ENCODE measurements around the gene TUBGCP5.

Gene TUBGCP5

DNA sequence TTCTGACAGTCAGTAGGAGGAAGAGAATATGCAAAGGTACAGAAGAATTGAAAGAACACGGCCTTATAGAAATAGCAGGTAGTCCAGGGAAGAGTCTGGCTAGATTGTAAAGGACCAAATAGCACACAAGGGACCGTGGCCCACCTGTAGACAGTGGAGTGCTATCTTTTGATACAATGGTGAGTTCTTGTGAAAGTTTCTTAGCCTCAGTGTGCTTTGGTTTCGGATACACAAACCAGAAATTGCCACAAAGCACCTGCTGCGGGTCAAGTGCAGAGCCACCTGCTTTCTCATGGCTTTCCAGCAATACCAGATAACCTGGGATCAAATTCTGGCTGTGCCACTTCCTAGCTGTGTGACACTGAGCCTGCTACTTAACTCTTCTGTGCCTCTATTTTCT, 36.6 kb upstream of the TUBGCP5 start:
- H3K4me1 ChIP-seq (ENCODE audit: control insufficient read depth, insufficient read depth, low read length), result no peaks in the 10 kb centered on the region; the same call in 1 of the 2 replicates
- H3K4me3 ChIP-seq (ENCODE audit: low read depth, low read length), result no peak overlapping the region
- ChIA-PET CTCF (no interaction called here), POLR2A (no interaction called here)
- H3K27ac ChIP-seq (ENCODE audit: extremely low read depth, low read depth, low read length), result no peak overlapping the region
- H3K36me3 ChIP-seq (ENCODE audit: control insufficient read depth in 2 of 2, insufficient read depth in 1 of 2, low read length in 2 of 2), result no peaks in the 10 kb centered on the region
- no peaks in the 10 kb centered on the region for H3K9me3 ChIP-seq (ENCODE audit: control insufficient read depth, insufficient read depth, low read depth, low read length)
- TF ChIP-seq, protein P1, sequence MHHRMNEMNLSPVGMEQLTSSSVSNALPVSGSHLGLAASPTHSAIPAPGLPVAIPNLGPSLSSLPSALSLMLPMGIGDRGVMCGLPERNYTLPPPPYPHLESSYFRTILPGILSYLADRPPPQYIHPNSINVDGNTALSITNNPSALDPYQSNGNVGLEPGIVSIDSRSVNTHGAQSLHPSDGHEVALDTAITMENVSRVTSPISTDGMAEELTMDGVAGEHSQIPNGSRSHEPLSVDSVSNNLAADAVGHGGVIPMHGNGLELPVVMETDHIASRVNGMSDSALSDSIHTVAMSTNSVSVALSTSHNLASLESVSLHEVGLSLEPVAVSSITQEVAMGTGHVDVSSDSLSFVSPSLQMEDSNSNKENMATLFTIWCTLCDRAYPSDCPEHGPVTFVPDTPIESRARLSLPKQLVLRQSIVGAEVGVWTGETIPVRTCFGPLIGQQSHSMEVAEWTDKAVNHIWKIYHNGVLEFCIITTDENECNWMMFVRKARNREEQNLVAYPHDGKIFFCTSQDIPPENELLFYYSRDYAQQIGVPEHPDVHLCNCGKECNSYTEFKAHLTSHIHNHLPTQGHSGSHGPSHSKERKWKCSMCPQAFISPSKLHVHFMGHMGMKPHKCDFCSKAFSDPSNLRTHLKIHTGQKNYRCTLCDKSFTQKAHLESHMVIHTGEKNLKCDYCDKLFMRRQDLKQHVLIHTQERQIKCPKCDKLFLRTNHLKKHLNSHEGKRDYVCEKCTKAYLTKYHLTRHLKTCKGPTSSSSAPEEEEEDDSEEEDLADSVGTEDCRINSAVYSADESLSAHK (tag by site-specific recombination; IDR thresholded peaks at IDR 0.05), result no peak
- TF ChIP-seq ZNF777 (tag by site-specific recombination; IDR thresholded peaks at IDR 0.05; ENCODE audit: borderline replicate concordance) (no peak), ZBTB8A (tag by site-specific recombination; IDR thresholded peaks at IDR 0.05) (no peak), KLF9 (tag by site-specific recombination; IDR thresholded peaks at IDR 0.05; ENCODE audit: low read depth) (no peak)

- Histone ChIP-seq H3K4me3 (ENCODE audit: low read depth, low read length) (no peak overlapping the region), H3K36me3 (ENCODE audit: control insufficient read depth in 2 of 2, insufficient read depth in 1 of 2, low read length in 2 of 2) (no peaks in the 10 kb centered on the region), H3K4me1 (ENCODE audit: control insufficient read depth, insufficient read depth, low read length) (no peaks in the 10 kb centered on the region; the same call in 1 of the 2 replicates), H3K27ac (ENCODE audit: extremely low read depth, low read depth, low read length) (no peak overlapping the region), H3K9me3 (ENCODE audit: control insufficient read depth, insufficient read depth, low read depth, low read length) (no peaks in the 10 kb centered on the region)
- no peak for TF ChIP-seq REPIN1 (tag by site-specific recombination; IDR thresholded peaks at IDR 0.05; ENCODE audit: low read depth)
- ChIA-PET CTCF (interaction anchor here (1.3 kb wide), 1 partner anchor 38 kb away, joined by 4 read pairs; no protein-coding TSS in a partner anchor), POLR2A (no interaction called here)
These were observed 35.3 kb upstream of the TUBGCP5 start for GRCh38 chr15:23074684-23075083.

DNA sequence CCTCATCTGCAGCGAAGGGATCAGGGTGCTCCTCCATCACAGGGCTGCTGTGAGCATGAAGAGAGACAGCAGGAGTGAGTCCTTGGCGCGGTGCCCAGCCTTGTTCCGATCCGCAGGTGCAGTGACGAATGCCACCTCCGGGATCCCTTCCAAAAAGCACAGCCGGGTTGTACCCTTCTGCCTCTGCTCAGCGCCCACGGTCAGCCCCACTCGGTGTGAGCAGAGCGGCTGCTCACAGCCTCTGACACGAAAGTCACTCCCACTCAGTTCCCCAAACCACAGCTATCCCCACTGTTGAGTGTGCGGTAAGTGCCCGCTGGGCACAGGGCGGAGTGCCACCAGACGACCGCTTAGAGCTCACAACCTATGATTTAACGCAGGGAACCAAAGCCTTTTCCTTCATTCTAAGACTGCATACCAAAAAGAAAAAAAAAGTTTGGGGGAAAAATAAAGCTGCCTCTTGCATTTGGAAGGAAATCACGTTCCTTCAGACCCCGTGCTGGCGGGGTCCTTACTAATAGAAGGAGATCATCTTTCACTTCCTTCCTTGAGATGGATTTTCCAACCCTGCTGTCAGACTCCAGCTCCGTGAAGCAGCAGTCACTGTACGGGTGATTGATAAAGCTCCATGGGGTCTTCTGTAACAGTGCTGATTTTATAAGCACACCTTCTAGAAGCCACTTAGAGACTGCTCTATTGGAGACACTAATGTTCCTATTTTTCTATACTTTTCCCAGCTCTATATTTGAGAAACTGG, 34.7 kb upstream of the TUBGCP5 start:
- H3K9me3 ChIP-seq (ENCODE audit: control insufficient read depth, insufficient read depth, low read depth, low read length), result no peaks in the 10 kb centered on the region
- H3K4me3 ChIP-seq (ENCODE audit: low read depth, low read length), result no peak overlapping the region
- ChIA-PET CTCF (interaction anchor here (1.3 kb wide), 1 partner anchor 38 kb away, joined by 4 read pairs; no protein-coding TSS in a partner anchor), POLR2A (no interaction called here)
- H3K36me3 ChIP-seq (ENCODE audit: control insufficient read depth in 2 of 2, insufficient read depth in 1 of 2, low read length in 2 of 2), result no peaks in the 10 kb centered on the region
- H3K27ac ChIP-seq (ENCODE audit: extremely low read depth, low read depth, low read length), result no peak overlapping the region
- H3K4me1 ChIP-seq (ENCODE audit: control insufficient read depth, insufficient read depth, low read length), result no peaks in the 10 kb centered on the region; the same call in 1 of the 2 replicates
- no peak for TF ChIP-seq ZNF521 (tag by site-specific recombination; IDR thresholded peaks at IDR 0.05)
- TF ChIP-seq, protein P2, sequence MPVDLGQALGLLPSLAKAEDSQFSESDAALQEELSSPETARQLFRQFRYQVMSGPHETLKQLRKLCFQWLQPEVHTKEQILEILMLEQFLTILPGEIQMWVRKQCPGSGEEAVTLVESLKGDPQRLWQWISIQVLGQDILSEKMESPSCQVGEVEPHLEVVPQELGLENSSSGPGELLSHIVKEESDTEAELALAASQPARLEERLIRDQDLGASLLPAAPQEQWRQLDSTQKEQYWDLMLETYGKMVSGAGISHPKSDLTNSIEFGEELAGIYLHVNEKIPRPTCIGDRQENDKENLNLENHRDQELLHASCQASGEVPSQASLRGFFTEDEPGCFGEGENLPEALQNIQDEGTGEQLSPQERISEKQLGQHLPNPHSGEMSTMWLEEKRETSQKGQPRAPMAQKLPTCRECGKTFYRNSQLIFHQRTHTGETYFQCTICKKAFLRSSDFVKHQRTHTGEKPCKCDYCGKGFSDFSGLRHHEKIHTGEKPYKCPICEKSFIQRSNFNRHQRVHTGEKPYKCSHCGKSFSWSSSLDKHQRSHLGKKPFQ (tag by site-specific recombination; IDR thresholded peaks at IDR 0.05), result 0 out of 2 replicates have a peak, but pooled peaks have one; percentile 38
- no peak for TF ChIP-seq ZNF560 (tag by site-specific recombination; IDR thresholded peaks at IDR 0.05; ENCODE audit: borderline replicate concordance)
- TF ChIP-seq ZNF548 (tag by site-specific recombination; IDR thresholded peaks at IDR 0.05), result no peak
- TF ChIP-seq REPIN1 (tag by site-specific recombination; IDR thresholded peaks at IDR 0.05; ENCODE audit: low read depth), result no peak
- peak; percentile 94 for TF ChIP-seq ZNF335 (tag by site-specific recombination; conservative IDR thresholded peaks at IDR 0.05)
- TF ChIP-seq ZNF2 (tag by site-specific recombination; IDR thresholded peaks at IDR 0.05), result no peak
- TF ChIP-seq ZBTB8A (tag by site-specific recombination; IDR thresholded peaks at IDR 0.05), result peak; percentile 15; the same call in 1 of the 2 replicates
- no peak for TF ChIP-seq ZBTB49 (tag by site-specific recombination; IDR thresholded peaks at IDR 0.05; ENCODE audit: low read depth)
- TF ChIP-seq ZNF654 (tag by site-specific recombination; IDR thresholded peaks at IDR 0.05; ENCODE audit: low read depth), result no peak
- no peak for TF ChIP-seq ZNF350 (tag by site-specific recombination; IDR thresholded peaks at IDR 0.05)
- TF ChIP-seq ATF2 (tag by site-specific recombination; IDR thresholded peaks at IDR 0.05; ENCODE audit: low read depth), result no peak
- peak; percentile 89 for TF ChIP-seq EGR2 (tag by site-specific recombination; IDR thresholded peaks at IDR 0.05; ENCODE audit: low read depth)
- TF ChIP-seq ZNF488 (tag by site-specific recombination; IDR thresholded peaks at IDR 0.05), result no peak
- TF ChIP-seq ZNF621 (tag by site-specific recombination; IDR thresholded peaks at IDR 0.05), result no peak
- TF ChIP-seq ZFHX2 (tag by site-specific recombination; conservative IDR thresholded peaks at IDR 0.05), result peak; percentile 93
- TF ChIP-seq ZBTB17 (tag by site-specific recombination; IDR thresholded peaks at IDR 0.05), result peak; percentile 71
- TF ChIP-seq ZNF830 (tag by site-specific recombination; IDR thresholded peaks at IDR 0.05; ENCODE audit: low read depth), result no peak
